ENCODE measurements around the gene DRD5. TPM values are rescaled to one million over a fixed set of nuclear protein-coding genes. Genes with fewer than 3 reads are reported as not detected.

Gene DRD5
- total and polyA plus RNA-seq, 2 donors (not counting 1 experiment from before 2014, with no cell fraction given), result not detected

GRCh38 chr4:9812501-9813340, 31.3 kb downstream of the DRD5 start:
- no peaks in the 10 kb centered on the region for H3K4me1 ChIP-seq (ENCODE audit: control insufficient read depth, extremely low read depth, insufficient read depth, low read length)
- no peak overlapping the region for H2AFZ ChIP-seq (ENCODE audit: low read length)
- no peak overlapping the region for H3K27ac ChIP-seq (ENCODE audit: insufficient read depth, low read length)
- DNase-seq (ENCODE audit: low read depth in 2 of 2), result no peak
- no peak for TF ChIP-seq EZH2 (IDR thresholded peaks at IDR 0.05; ENCODE audit: low read length, missing control alignments)
- TF ChIP-seq, protein P1, sequence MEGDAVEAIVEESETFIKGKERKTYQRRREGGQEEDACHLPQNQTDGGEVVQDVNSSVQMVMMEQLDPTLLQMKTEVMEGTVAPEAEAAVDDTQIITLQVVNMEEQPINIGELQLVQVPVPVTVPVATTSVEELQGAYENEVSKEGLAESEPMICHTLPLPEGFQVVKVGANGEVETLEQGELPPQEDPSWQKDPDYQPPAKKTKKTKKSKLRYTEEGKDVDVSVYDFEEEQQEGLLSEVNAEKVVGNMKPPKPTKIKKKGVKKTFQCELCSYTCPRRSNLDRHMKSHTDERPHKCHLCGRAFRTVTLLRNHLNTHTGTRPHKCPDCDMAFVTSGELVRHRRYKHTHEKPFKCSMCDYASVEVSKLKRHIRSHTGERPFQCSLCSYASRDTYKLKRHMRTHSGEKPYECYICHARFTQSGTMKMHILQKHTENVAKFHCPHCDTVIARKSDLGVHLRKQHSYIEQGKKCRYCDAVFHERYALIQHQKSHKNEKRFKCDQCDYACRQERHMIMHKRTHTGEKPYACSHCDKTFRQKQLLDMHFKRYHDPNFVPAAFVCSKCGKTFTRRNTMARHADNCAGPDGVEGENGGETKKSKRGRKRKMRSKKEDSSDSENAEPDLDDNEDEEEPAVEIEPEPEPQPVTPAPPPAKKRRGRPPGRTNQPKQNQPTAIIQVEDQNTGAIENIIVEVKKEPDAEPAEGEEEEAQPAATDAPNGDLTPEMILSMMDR (conservative IDR thresholded peaks at IDR 0.05 in 1 of 2, IDR thresholded peaks at IDR 0.05 in 1 of 2; ENCODE audit: low read depth in 1 of 2, low read length in 2 of 2), result no peak
- no peaks in the 10 kb centered on the region for H3K27me3 ChIP-seq (ENCODE audit: control insufficient read depth, insufficient read depth, low read length)
- no peak overlapping the region for H3K9ac ChIP-seq (ENCODE audit: insufficient read depth, low read length)
- H3K9me3 ChIP-seq (ENCODE audit: control insufficient read depth, insufficient read depth, low read depth, low read length), result no peaks in the 10 kb centered on the region
- H3K4me2 ChIP-seq (ENCODE audit: extremely low read depth, insufficient read depth, low read length), result no peak overlapping the region
- no peaks in the 10 kb centered on the region for H3K79me2 ChIP-seq (ENCODE audit: control insufficient read depth, insufficient read depth, low read length)
- no peaks in the 10 kb centered on the region for H3K36me3 ChIP-seq (ENCODE audit: control insufficient read depth, insufficient read depth, low read length)
- no peaks in the 10 kb centered on the region for H4K20me1 ChIP-seq (ENCODE audit: control insufficient read depth, extremely low read depth, insufficient read depth, low read length)
- no peak overlapping the region for H3K4me3 ChIP-seq (replicated peaks in 1 of 4; ENCODE audit: control extremely low read depth in 1 of 4, insufficient read depth in 1 of 4, low read depth in 3 of 4, low read length in 4 of 4)

GRCh38 chr4:9816285-9816684, 34.9 kb downstream of the DRD5 start:
- no peaks in the 10 kb centered on the region for H3K9me3 ChIP-seq (ENCODE audit: control insufficient read depth, insufficient read depth, low read depth, low read length)
- H3K27ac ChIP-seq (ENCODE audit: insufficient read depth, low read length), result no peak overlapping the region
- no peak for DNase-seq (ENCODE audit: low read depth in 2 of 2)
- no peak for TF ChIP-seq EZH2 (IDR thresholded peaks at IDR 0.05; ENCODE audit: low read length, missing control alignments)
- TF ChIP-seq, protein P1 (conservative IDR thresholded peaks at IDR 0.05 in 1 of 2, IDR thresholded peaks at IDR 0.05 in 1 of 2; ENCODE audit: low read depth in 1 of 2, low read length in 2 of 2), result no peak
- no peaks in the 10 kb centered on the region for H3K27me3 ChIP-seq (ENCODE audit: control insufficient read depth, insufficient read depth, low read length)
- H3K4me3 ChIP-seq (replicated peaks in 1 of 4; ENCODE audit: control extremely low read depth in 1 of 4, insufficient read depth in 1 of 4, low read depth in 3 of 4, low read length in 4 of 4), result no peak overlapping the region
- H3K9ac ChIP-seq (ENCODE audit: insufficient read depth, low read length), result no peak overlapping the region
- no peak overlapping the region for H3K4me2 ChIP-seq (ENCODE audit: extremely low read depth, insufficient read depth, low read length)
- H3K36me3 ChIP-seq (ENCODE audit: control insufficient read depth, insufficient read depth, low read length), result no peaks in the 10 kb centered on the region
- H2AFZ ChIP-seq (ENCODE audit: low read length), result no peak overlapping the region
- no peaks in the 10 kb centered on the region for H3K79me2 ChIP-seq (ENCODE audit: control insufficient read depth, insufficient read depth, low read length)
- H3K4me1 ChIP-seq (ENCODE audit: control insufficient read depth, extremely low read depth, insufficient read depth, low read length), result no peaks in the 10 kb centered on the region
- H4K20me1 ChIP-seq (ENCODE audit: control insufficient read depth, extremely low read depth, insufficient read depth, low read length), result no peaks in the 10 kb centered on the region

DNA sequence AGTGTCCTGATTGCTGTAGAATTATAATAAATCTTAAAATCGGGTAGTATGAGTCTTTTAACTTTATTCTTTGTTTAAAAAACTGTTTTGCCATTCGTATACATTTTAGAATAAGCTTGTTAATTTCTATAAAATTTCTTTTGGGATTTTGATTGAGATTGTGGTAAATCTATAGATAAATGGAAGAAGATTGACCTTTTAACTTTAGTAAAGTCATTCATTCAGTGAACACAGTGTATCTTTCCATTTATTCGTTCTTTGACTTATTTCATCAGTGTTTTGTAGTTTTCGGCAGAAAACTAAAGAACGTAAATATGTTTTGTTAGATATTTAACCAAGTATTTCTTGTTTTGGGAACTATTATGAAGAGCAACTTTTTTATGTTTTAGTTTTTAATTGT, 38.9 kb downstream of the DRD5 start:
- Histone ChIP-seq H3K79me2 (ENCODE audit: control insufficient read depth, insufficient read depth, low read length) (no peaks in the 10 kb centered on the region), H3K4me3 (replicated peaks in 1 of 4; ENCODE audit: control extremely low read depth in 1 of 4, insufficient read depth in 1 of 4, low read depth in 3 of 4, low read length in 4 of 4) (no peak overlapping the region), H3K9me3 (ENCODE audit: control insufficient read depth, insufficient read depth, low read depth, low read length) (no peaks in the 10 kb centered on the region), H2AFZ (ENCODE audit: low read length) (no peak overlapping the region), H4K20me1 (ENCODE audit: control insufficient read depth, extremely low read depth, insufficient read depth, low read length) (no peaks in the 10 kb centered on the region), H3K36me3 (ENCODE audit: control insufficient read depth, insufficient read depth, low read length) (no peaks in the 10 kb centered on the region), H3K9ac (ENCODE audit: insufficient read depth, low read length) (no peak overlapping the region), H3K27me3 (ENCODE audit: control insufficient read depth, insufficient read depth, low read length) (no peaks in the 10 kb centered on the region), H3K27ac (ENCODE audit: insufficient read depth, low read length) (no peak overlapping the region), H3K4me2 (ENCODE audit: extremely low read depth, insufficient read depth, low read length) (no peak overlapping the region), H3K4me1 (ENCODE audit: control insufficient read depth, extremely low read depth, insufficient read depth, low read length) (no peaks in the 10 kb centered on the region)
- no peak for DNase-seq (ENCODE audit: low read depth in 2 of 2)
- TF ChIP-seq EZH2 (IDR thresholded peaks at IDR 0.05; ENCODE audit: low read length, missing control alignments), result no peak
- TF ChIP-seq, protein P1 (conservative IDR thresholded peaks at IDR 0.05 in 1 of 2, IDR thresholded peaks at IDR 0.05 in 1 of 2; ENCODE audit: low read depth in 1 of 2, low read length in 2 of 2), result no peak
